Cardiac muscle cell (in vitro differentiated cells and primary cell): Measurements from ENCODE around the gene SPP2. TPM values are rescaled to one million over a fixed set of nuclear protein-coding genes. Genes with fewer than 3 reads are reported as not detected.

Experiments used
- DNase-seq, 2 donors: peaks; one replicate each; pipeline versions ENCODE4 v3.0.0 to v3.0.0-alpha.2; 2010 to 2017; ENCODE audit warnings: low read depth in 1 of 2, low spot score in 1 of 2
- H3K27ac ChIP-seq: fragments of 200-600 bp; sonication (generic); 2 replicates; pipeline ENCODE4 v1.5.1; 2016
- H3K27me3 ChIP-seq: fragments of 200-600 bp; sonication (generic); 2 replicates; pipeline ENCODE4 v1.6.0; 2016; ENCODE audit warnings: control low read depth
- H3K36me3 ChIP-seq: fragments of 200-600 bp; sonication (generic); 2 replicates; pipeline ENCODE4 v1.5.1; 2016; ENCODE audit warnings: control low read depth
- H3K4me1 ChIP-seq: fragments of 200-600 bp; sonication (generic); 2 replicates; pipeline ENCODE4 v1.8.1; 2017; ENCODE audit warnings: low read depth, mild to moderate bottlenecking, mixed run types
- H3K4me3 ChIP-seq: fragments of 200-600 bp; sonication (generic); 2 replicates; pipeline ENCODE4 v1.5.1; 2016; ENCODE audit warnings: mild to moderate bottlenecking
- H3K9me3 ChIP-seq: fragments of 200-600 bp; sonication (generic); 2 replicates; pipeline ENCODE4 v1.5.1; 2017; ENCODE audit warnings: low read depth, mild to moderate bottlenecking, control low read depth
- polyA plus RNA-seq: library from polyadenylated mRNA; unstranded; fragments of >200 nt; fragmentation: Nextera tagmentation; extraction: Ambion mirVana; gene quantifications from 2 replicates; pipeline ENCODE4 v1.2.1, GENCODE V29; 2016
- total RNA-seq: library from RNA; depleted of rRNA; stranded (reverse); fragments of >200 nt; gene quantifications from 2 replicates; pipeline ENCODE4 v1.2.3, GENCODE V29; 2016
- TF ChIP-seq, protein P1 (sequence below): IDR thresholded peaks from 2 replicates; pipeline ENCODE4 v1.5.1; 2012; ENCODE audit warnings: low read depth, mild to moderate bottlenecking, low read length

SPP2 gene
- total and polyA plus RNA-seq, 2 experiments from 2014 or later: not detected

DNA sequence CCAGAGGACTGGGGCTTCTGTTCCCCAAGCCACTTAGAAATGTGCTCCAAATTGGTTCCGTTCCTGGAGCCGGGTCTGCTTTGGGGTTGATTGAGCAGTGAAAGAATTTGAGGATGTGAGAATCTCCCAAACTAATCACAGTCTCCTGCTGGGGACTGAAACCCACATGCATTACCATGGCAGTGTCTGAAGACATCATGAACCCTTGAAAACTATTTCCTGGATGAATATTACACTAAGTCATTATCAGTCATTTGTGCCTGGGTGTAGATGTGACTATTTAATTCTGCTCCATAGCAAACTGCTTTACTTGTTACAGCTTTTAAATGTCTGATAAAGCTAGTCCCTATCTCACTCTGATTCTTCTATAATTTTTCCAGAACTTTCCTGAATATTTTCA is 27.6 kb downstream of the SPP2 start:
- DNase-seq: no peak
- Histone ChIP-seq H3K4me3 (no peak overlapping the region), H3K27ac (no peak overlapping the region), H3K9me3 (no peaks in the 10 kb centered on the region), H3K4me1 (peaks cover 13% of the 10 kb centered on the region), H3K27me3 (no peaks in the 10 kb centered on the region), H3K36me3 (no peaks in the 10 kb centered on the region)
- TF ChIP-seq, protein P1, sequence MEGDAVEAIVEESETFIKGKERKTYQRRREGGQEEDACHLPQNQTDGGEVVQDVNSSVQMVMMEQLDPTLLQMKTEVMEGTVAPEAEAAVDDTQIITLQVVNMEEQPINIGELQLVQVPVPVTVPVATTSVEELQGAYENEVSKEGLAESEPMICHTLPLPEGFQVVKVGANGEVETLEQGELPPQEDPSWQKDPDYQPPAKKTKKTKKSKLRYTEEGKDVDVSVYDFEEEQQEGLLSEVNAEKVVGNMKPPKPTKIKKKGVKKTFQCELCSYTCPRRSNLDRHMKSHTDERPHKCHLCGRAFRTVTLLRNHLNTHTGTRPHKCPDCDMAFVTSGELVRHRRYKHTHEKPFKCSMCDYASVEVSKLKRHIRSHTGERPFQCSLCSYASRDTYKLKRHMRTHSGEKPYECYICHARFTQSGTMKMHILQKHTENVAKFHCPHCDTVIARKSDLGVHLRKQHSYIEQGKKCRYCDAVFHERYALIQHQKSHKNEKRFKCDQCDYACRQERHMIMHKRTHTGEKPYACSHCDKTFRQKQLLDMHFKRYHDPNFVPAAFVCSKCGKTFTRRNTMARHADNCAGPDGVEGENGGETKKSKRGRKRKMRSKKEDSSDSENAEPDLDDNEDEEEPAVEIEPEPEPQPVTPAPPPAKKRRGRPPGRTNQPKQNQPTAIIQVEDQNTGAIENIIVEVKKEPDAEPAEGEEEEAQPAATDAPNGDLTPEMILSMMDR: no peak

DNA sequence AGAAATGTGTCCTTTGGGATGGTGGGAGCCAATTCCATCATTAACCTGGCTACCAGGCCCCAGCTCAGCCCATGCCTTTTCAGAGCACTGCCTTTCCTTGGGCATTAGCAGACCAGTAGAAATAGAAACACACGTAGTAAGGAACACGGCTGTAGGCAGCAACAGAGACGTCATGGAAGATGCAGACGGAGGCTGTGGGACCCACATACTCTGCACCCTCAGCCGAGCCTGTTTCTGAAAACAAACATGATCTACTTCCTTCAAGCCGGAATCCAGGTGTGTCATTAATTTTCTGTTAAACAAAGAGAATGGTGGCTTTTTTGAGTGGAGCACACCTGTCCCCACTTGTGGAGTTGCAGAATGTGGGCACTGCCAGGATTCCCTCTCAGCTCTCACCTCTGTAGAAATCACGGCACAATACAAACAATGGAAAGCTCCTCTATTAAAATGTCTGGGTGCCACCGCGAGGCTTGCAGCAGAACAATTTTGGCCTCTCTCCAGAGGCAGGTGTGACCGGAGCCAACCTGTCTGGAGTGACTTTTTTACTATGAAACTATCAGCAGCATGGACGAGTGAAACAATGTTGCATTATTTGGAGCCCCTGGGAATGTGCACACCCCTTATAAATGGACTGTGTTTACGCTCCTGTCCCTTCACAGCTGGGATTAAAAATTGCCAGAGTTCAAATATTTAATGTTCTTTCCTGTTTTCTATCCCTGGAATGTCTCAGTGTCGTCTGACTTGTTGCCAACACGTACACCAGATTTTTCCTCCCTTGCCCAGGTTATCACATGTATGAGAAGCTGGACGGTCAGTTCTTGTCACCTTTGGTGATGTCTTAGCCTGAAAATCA is 31.7 kb downstream of the SPP2 start:
- H3K27me3 ChIP-seq: no peaks in the 10 kb centered on the region
- H3K9me3 ChIP-seq: no peaks in the 10 kb centered on the region
- no peak for DNase-seq
- no peaks in the 10 kb centered on the region for H3K36me3 ChIP-seq
- H3K4me1 ChIP-seq: no peaks in the 10 kb centered on the region
- H3K27ac ChIP-seq: no peak overlapping the region
- no peak overlapping the region for H3K4me3 ChIP-seq
- TF ChIP-seq, protein P1: no peak

DNA sequence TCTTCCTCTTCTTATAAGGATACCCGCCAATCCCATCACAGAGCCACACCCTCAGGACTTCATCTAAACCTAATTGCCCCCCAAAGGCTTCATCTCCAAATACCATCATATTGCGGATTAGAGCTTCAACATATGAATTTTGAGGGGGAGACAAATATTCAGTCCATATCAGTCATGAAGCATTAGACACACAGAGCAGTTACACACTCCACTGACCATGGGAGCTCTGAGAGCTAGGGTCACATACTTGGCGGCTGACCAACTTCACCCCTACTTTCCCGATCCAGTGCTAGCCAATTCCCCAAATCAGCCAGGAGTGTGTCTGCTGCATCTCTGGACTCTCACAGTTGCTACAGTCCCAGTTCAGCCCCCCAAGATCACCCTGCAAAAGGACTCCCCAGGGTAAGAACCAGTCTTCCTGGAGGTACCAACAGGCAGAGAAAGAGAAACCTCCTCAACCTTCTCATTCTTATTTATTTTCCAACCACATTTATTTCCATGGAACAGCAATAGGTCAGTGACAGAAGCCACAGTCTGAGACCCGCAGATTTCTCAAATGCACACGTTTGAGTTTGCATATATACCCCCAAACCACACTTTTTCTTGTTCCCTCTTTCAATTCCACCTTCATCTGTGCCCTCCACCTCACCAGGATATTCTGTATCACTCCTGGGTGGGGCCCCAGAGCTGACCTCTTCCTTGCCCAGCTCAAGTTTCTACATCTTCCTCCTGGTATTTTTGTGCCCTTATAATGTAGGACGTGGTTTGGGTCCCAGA is 33.3 kb downstream of the SPP2 start:
- Histone ChIP-seq H3K27ac (no peak overlapping the region), H3K4me3 (no peak overlapping the region), H3K36me3 (no peaks in the 10 kb centered on the region), H3K27me3 (no peaks in the 10 kb centered on the region), H3K4me1 (no peaks in the 10 kb centered on the region), H3K9me3 (no peaks in the 10 kb centered on the region)
- DNase-seq: no peak
- TF ChIP-seq, protein P1: no peak

DNA sequence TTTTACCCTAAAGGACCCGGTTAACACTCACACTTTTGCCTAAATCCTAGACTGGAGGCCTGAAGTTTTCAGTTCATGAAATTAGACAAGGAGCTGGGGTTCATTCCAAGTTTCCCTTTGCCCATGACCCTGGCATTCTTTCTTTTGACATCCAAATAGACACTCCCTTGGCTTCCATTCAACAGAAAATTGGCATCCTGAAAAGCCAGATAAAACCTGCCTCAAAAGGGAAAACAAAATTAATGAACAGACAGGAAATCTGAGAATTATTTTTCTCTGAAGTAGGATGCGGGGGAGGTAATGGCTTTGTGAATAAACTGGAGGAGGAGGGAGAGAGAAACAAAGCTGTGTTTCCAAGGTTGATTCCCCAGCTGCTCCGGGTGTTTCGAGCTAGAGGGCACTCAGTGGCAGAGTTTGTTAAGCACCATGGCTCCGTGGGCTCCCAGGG is 41.0 kb downstream of the SPP2 start:
- Histone ChIP-seq H3K9me3 (no peaks in the 10 kb centered on the region), H3K4me1 (no peaks in the 10 kb centered on the region), H3K36me3 (no peaks in the 10 kb centered on the region), H3K4me3 (no peak overlapping the region), H3K27ac (no peak overlapping the region), H3K27me3 (no peaks in the 10 kb centered on the region)
- DNase-seq: peak in 1 of 2 donors; percentile 44
- TF ChIP-seq, protein P1: no peak

DNA sequence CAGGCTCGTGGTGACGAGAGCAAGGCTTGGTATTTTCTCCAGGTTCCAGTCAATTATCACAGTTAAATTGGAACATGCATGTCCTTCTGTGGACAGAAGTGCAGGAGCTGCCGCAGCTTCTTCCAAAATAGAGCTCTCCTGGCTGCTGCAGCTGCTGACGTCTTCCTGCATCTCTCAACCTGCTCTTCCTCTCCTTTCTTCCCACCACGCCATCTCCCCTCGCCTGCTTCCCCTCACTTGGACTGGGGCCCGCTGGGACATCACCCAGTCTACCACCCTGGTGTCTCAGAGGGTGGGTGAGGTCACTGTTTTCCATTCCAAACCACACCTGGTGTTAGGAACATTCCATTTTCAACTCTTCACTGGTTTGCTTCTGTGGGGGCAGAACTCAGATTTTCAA is 41.4 kb downstream of the SPP2 start:
- H3K4me1 ChIP-seq: no peaks in the 10 kb centered on the region
- no peaks in the 10 kb centered on the region for H3K36me3 ChIP-seq
- no peaks in the 10 kb centered on the region for H3K27me3 ChIP-seq
- TF ChIP-seq, protein P1: no peak
- no peaks in the 10 kb centered on the region for H3K9me3 ChIP-seq
- no peak overlapping the region for H3K27ac ChIP-seq
- H3K4me3 ChIP-seq: no peak overlapping the region
- no peak for DNase-seq
